HG02981 (cell line): ENCODE measurements around the gene CDH4.

Source experiments
- ATAC-seq: cut with Tn5 transposase; IDR thresholded peaks from one replicate; pipeline ENCODE4 v1.9.1; 2021; ENCODE audit warnings: mild to moderate bottlenecking, moderate library complexity; ENCODE audit not compliant: unreplicated experiment

CDH4 gene

DNA sequence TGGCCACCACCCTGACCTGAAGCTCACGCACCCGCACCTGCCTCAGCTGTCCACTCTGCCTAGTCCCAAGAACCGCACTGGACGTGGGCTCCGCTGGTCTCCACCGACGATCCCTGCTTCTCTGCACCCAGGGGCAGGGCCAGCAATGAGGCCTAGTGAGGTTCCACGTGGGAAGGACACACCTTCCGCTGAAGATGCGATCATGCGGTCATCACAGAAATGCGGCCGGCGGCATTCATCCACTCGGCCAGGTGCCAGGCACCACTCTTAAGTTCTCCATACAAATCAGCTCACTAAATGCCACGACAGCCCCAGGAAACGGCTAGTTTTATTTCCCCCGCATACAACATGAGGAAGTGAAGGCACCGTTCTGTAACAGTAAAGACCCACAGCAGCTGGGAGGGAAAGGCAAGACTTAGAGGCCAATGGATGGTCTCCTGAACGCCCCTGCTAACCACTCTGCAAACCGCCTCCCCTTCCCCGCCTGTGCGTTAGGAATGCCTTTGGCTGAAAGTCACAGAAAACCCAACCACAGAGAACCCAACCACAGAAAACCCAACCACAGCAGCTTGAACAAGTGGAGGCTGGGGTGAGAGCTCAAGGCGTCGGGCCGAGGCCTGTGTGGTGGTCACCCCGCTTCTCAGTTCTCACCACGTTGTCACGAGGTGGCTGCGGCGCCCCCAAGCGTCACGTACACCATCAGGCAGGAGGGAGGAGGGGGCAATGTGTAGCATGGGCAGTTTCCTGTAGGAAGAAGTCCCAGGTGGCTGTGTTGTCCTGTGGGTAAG, 609.2 kb downstream of the CDH4 start:
- no peak for ATAC-seq

DNA sequence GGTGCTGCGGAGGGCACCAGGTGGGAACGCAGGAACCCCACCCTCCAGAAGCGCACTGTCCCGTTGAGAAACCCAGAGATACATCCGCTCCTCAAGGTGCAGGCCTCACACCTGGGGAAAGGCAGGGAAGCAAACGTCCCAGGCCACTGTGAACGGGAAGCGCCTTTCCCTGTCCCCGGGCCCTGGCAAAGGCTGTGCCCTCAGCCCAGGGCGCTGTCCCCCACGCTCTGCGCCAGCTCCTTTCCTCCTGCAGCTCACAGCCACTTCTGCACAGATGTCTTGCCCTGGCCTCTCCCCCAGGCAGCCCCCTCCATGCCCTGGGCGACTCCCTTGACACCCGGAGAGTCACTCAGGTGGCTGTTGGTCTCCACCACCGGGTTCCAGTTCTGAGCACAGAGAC, 609.8 kb downstream of the CDH4 start:
- ATAC-seq, result no peak

DNA sequence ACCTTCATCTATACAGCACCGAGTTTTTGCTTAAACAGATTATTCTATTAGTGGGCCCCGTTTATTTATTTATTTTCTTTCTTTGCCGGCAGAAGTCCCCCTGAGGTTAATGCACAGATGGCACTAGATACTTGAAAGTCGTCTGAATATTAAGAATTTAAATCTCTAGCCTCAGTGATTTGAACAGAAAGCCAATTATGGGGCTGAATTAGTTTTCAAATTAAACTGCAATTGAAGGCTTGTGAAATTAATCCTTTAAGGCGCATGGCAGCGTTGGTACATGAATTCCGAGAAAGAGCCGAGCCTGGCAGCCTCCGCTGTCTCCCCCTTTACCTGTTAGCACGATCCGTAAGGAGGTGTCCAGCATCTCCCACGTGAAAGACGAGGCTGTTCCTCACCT, 610.8 kb downstream of the CDH4 start:
- ATAC-seq, result no peak

DNA sequence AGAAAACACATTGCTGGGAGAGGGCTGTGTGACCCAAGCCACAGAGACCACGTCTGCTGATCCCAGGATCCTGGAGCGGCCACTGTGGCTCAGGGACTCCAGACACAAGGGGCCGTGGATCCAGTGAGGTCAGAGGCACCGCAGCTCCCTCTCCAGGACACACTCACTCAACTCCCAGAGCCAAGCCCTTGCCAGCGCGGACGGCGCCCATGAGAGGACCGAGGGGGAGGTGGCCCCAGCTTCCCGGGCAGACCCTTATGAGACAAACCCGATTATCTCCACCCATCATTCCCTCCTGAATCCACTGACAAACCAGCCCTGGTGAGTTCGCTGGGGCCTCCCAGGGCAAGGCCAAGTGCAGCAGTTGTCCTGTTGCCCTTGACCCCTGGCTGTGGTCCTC, 612.4 kb downstream of the CDH4 start:
- ATAC-seq, result no peak

DNA sequence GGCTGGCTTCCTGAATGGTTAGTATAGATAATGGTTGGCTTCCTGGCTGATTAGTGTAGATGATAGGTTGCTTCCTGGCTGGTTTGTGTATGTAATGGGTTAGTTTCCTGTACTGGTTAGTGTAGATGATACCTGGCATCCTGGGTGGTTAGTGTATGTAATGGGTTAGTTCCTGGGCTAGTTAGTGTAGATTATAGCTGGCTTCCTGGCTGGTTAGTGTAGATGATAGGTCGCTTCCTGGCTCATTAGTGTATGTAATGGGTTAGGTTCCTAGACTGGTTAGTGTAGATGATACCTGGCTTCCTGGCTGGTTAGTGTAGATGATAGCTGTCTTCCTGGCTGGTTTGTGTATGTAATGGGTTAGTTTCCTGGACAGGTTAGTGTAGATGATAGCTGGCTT, 613.3 kb downstream of the CDH4 start:
- ATAC-seq, result no peak

DNA sequence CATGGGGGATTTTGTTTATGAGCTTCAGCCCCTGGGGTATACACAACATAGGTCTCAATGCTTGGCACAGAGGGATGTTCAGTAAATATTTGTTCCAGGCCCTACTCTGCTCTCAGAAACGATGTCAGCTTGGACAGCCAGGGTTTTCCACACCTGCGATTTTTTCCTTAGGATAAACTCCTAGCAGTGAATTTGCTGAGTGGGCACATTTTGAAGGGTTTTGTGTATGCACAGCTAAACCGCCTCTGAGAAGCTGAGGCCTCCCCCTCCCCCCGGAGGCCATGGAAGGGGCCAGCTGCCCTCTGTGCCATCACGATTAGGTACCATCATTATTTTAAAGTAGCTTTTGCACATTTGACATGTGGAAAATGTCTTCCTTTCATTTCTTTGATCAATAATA, 614.1 kb downstream of the CDH4 start:
- no peak for ATAC-seq

DNA sequence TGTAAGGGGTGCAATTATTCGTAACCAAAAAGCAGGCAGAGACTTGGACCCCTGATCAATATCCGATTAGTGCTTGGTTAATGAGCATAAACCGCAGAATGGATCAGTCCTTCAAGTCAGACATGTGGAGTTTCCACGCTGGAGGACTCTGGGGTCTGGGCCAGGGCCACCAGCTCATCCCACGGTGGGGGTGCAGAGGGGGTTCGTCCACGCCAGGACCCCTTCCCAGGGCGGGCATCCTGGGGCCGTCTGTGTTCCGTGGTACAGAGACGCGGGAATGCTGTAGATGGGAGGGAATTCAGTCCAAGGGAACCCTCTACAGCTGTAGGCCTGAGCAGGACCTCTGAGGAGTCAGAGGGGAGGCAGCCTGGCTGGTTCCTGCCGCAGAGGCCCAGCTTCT, 615.9 kb downstream of the CDH4 start:
- no peak for ATAC-seq

DNA sequence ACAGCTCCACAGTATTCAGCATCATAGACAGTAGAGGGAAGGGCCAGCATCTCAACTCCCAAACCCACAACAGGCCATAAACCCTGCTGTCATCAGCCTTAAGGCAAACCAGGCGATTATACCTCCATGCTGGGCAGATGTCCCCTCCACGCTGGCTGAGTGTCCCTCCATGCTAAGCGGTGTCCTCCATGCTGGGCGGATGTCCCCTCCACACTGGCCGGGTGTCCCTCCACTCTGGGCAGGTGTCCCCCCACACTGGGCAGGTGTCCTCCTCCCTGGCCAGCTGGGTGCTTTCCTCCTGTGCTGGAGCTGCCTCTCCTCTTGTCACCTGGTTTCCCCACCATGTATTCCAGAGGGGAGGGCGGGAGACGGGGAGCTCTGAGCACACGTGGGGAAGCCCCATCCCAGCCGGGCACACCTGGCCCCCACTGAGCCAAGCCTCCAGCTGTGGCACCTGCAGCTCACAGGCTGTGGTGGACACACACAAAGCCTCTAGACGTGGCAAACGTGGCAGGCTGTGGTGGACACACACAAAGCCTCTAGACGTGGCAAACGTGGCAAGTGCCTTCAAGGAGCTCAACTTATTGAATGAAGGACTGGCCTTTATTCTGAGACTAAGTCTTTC, 616.5 kb downstream of the CDH4 start:
- no peak for ATAC-seq

DNA sequence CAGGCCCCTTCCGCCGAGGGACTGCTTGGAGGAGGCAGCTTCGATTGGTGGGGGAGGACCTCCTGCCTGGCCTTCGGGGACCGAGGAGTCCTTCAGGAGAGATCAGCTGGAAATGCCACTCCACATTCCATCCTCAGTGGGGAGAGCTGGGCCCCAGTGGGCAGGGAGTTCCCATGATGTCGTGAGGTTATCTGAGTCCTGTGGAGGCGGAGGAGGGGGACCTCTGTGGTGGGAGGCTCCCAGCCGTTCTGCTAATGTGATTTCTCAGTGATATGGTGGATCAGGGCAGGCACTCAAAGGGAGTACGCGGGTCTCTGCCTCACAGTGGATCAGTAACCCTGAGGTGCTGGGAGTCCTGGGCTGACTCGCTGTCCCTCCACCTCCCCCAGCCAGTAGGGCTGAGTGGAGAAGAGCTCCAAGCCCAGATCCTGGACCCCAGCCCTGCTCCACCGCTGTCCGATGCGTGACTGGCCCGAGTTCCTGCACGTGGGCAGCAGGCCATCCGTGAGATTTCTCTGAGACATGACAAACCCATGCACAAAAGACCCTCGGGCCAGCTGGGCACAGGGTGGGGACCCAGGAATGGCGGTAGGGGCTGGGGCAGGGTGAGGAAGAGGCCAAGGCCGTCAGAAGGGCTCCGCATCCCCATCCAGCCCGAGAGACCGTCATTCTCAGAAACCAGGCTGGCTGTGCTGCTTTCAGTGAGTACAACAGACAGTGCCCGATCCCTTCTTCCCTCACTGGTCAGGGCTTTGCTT, 617.9 kb downstream of the CDH4 start:
- ATAC-seq, result no peak

DNA sequence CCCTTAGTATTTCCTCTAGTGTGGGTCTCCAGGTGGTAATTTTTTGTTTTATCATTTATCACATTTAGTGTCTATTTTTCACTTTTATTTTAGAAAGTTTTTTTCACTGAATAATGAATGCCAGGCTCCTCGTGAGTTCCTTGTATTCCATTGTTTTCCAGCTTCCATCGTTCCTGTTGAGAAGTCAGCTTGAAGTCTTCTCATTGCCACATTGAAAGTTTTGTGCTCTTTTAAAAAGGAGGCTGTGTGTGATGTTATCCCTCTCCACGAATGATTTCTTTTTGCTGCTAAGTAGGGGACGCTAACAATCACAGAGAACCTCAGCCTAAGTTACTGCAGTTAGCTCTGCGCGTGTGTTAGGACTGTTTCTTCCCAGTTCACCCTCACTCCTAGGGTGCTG, 619.1 kb downstream of the CDH4 start:
- ATAC-seq, result no peak

DNA sequence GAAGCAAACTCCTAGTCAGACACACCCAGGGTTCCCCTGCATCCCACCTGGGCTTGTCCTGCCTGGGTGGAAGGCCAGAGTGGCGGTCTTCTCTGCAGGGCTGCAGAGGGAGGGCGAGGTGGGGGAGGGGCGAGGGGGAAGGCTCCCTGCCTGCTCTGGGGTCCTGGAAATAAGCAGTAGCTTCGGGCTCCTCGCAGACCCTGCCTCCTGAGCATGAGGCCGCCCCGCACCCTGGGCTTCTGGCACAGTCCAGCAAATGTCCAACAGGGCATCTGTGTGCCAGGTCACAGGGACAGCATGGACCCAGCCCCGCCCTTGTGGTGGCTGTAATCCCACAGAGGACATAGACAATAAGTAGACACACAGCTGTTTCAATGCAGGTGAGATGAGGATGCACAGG, 619.9 kb downstream of the CDH4 start:
- no peak for ATAC-seq

DNA sequence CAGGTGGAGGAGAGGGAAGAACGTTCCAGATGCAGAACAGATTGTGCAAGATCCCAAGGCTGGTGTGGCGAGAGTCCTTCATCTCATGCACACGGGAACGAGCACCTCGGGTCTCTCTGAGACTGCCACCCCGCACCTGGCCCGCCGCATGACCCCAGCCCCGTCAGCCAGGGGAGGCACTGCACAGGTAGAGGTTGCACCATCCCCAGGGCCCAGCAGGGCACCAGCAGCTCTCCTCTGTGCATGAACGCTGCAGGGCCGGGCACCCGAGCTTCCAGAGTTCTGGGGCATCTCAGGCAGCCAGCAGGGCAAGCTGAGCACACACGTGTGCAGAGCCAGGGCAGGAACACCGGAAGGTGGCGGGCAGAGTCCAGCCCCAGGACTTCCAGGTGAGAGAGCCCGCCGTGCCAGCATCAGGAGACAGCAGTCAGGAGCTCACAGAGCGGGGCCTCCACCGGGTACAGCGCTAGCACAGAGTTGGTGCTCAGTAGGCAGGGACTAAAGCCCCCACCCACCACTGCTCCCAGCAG, 620.4 kb downstream of the CDH4 start:
- no peak for ATAC-seq

DNA sequence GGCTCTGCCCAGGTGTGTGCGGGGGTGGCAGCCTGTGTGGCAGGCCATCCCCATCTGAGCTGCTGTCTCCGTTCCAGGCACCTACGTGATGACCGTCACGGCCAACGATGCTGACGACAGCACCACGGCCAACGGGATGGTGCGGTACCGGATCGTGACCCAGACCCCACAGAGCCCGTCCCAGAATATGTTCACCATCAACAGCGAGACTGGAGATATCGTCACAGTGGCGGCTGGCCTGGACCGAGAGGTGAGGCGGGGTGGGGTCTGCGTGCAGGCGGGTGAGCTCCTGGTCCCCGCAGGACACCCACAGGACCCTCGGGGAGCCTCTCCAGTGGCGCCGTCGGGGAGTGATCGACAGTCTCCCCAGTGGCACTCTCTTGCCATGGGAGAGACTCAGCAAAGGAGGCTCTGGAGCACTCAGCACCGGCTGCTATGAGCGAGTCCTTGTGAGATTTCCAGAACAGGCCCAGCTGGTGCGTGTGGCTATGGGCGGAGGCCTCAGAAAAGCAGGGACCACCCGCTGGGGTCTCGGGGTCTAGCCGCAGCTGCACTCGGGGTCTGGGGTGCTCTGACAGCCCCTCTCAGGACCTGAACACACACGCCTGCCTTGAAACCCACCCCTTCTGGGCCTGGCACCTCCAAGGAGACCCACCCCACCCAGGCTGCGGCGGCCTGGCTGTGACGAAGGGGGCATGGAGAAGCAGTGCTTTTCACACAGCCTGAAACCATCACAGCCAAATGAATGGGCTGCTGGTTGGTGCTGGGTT, 621.8 kb downstream of the CDH4 start:
- no peak for ATAC-seq

DNA sequence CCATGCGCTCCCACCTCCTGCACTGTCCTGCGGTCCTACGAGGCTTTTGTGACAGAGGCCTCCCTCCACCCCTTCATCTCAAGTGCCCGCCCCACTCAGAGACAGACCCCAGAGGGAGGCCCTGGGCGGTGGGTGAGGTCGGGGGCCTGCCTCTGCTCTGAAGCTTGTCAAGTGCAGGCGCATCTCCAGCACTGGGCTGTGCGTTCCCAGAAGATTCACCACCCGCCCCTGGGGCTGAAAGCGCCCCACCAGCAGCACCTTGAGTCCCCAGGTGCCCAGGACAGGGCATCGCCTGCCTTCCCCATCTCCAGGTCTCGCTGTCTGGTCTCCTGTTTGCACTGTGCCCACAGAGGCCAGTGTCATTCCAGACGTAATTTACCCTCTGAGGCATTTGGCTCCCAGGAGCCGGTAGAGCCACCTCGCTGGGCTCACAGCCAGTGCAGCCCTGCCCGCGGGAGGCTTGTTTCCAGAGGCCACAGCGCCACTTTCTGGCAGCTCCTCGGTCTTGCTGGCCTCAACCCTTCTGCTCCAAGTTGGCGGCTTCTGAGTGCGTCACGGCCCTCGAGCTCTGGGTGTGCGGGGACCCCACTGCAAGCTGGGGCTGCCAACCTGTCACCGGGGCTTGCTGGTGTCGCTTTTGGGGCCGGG, 622.5 kb downstream of the CDH4 start:
- ATAC-seq, result no peak

DNA sequence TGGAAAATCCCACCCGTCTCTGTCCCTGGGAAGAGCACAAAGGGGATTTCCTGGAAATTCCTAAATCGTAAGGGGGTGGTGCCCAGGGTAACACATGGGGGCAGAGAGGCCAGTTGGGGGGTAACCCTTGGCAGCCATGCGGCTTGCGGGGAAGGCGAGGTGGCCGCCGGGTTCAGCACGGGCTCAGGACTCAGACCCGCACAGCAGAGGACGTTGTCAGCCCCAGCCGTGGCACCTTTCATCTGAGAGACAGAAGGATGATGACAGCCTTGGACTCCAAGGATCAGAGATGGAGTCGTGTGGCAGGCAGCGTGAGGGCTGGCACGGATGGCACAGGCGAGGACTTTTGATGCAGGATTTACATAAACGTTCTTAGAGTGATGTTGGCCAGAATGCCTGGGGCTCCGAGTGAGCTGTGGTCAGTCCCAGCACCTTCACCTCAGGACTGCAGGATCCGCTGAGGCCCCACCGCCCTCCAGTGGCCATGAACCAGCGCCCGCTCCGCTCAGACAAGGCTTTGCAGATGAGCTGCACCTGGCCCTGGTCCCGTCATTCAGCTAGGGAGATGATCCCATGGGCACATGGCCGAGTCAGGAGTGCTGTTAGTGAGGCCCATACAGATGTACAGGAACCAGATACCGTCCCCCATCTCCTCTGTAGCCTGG, 623.3 kb downstream of the CDH4 start:
- no peak for ATAC-seq

DNA sequence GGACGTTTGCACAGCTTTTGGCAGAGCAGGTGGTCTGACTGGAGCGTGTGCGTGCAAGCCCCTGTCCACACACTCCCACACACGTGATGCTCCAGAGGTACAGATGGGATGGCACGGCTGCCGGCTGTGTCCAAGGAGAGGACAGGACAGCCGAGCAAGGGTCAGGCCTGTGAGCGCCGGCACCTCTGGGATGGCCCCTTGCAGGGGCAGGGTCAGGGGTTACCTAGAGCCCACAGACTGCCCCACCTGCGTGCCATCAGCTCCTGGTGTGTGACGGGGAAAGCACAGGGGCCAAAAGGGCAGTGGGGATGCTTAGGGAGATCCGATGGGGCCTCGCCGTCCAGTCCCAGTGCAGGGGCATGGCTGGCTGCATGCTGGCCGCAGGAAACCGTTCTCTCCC, 623.9 kb downstream of the CDH4 start:
- ATAC-seq, result no peak

DNA sequence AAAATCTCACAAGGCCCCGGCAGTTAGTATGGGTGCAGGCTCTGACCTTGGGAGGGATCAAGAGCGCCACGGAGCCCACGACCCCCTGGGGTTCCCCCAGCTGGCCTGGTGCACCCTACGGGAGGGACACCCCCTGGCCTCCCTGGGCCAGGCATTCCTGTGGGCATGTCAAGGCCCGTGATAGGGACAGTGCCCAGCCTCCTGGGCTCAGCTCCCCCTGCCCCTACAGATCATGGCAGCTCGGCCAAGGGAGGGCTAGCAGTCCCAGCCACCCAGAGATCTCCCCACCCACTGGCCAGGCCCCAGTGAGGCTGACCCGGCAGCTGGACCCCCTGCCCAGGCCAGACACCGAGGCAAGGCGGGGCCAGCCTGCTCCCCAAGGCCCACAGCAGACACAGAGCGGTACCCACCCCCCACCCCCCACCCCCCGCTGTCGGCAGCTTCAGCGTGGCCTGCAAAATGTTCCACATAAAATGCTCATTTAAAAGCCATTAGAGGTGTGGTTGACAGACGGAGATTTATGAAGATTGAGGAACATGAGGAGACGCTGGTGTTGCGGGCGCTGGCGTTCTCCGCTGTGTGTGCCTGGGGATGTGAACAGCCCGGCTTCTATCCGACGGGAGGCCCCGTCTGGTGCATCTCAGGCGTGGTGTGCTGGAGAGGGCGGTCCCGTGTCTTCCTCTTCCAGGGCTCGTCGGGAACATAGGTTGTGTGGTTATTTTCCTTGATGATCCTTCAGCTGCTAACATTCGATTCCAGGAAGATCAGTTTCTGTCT, 625.1 kb downstream of the CDH4 start:
- no peak for ATAC-seq

DNA sequence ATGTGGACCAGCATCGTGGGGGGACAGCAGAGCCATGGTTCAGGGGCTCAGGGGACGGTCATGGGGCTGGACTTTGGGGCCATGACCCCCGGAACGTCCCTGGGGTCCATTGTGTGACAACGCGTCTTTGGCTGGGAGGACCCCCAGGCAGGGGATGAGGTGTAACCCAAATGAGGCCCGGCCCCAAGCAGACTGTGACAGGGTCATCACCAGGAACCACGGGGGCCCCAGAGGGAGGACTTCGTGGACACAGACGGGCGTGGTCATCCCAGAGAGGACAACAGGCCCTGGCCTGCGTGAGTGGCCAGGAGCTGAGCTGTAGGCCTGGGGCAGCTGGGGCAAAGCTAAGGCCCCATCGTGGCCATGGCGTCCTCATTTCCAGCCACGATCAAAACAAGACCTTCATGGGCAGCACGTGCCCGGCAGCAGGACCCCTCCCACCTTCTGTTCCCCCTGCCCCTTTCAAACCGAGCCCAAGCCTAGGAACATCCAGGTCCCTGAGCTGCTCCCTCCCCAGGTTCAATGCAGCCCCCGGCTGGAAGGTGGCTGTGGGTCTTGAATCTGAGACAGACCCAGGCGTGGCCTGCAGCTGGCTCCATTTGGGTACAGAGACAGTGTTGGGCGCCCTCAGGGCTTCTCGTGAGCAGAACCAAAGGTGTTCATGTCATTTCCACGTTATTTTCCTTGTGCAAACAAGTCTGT, 625.9 kb downstream of the CDH4 start:
- no peak for ATAC-seq
